Endothelial cell of umbilical vein (primary cell): ENCODE data around the gene NUDT3. TPM values are rescaled to one million over a fixed set of nuclear protein-coding genes. Genes with fewer than 3 reads are reported as not detected.
"Not testable (repeated sequence)": the region's sequence is repeated elsewhere in the genome, so short reads cannot be mapped to it uniquely, and the experiment has no call there.

ENCODE experiments used
- BruUV-seq: library from RNA; stranded (reverse); fragments of 400-500 nt; replicated peaks from 2 replicates; lab custom pipeline; 2021; lab: Mats Ljungman, UMichigan
- CTCF ChIA-PET: fragments of 300-600, 350-600 bp; sonication (Branson Sonifier 250); formaldehyde crosslinking; loops from one replicate; lab custom pipeline; 2021; ENCODE audit warnings: antibody characterized with exemption, inconsistent platforms; lab: Charles Lee
- POLR2A ChIA-PET: fragments of 300-600, 350-600 bp; sonication (Branson Sonifier 250); formaldehyde crosslinking; loops from one replicate; lab custom pipeline; 2021; ENCODE audit warnings: antibody characterized with exemption, inconsistent platforms; lab: Charles Lee
- DNase-seq: peaks from one replicate; pipeline ENCODE4 v3.0.0-alpha.2; 2011; ENCODE audit warnings: low read depth, low spot score
- FAIRE-seq: peaks from 2 replicates; lab custom pipeline; 2011; peaks lifted over from hg19 to GRCh38; lab: Jason Lieb, UNC
- H2AFZ ChIP-seq: 2 replicates; pipeline ENCODE4 v1.6.0; 2012; ENCODE audit warnings: low read depth, low read length, control low read depth, inconsistent platforms
- H3K27ac ChIP-seq: 2 replicates; pipeline ENCODE4 v1.5.1; 2011; ENCODE audit warnings: low read depth, mild to moderate bottlenecking, control low read depth, low read length, moderate library complexity; ENCODE audit not compliant: insufficient read depth
- H3K27me3 ChIP-seq, 2 experiments: 2 replicates each; pipeline versions ENCODE4 v1.6.0 to v1.6.1; 2011; ENCODE audit warnings: low read length in 2 of 2, mixed read lengths in 1 of 2; ENCODE audit not compliant: control insufficient read depth in 2 of 2, insufficient read depth in 2 of 2
- H3K36me3 ChIP-seq, 2 experiments: 2 replicates in 1 of 2; 3 replicates in 1 of 2; pipeline ENCODE4 v1.5.1; 2011; ENCODE audit warnings: low read length in 2 of 2, mild to moderate bottlenecking in 1 of 2, moderate library complexity in 1 of 2; ENCODE audit not compliant: control insufficient read depth in 2 of 2, insufficient read depth in 2 of 2; ENCODE audit errors: extremely low read depth in 1 of 2
- H3K4me1 ChIP-seq: 3 replicates; pipeline ENCODE4 v1.5.1; 2011; ENCODE audit warnings: mild to moderate bottlenecking, low read length; ENCODE audit not compliant: control insufficient read depth, insufficient read depth; ENCODE audit errors: extremely low read depth
- H3K4me2 ChIP-seq: 2 replicates; pipeline ENCODE4 v1.6.1; 2011; ENCODE audit warnings: low read length, control low read depth, mixed read lengths; ENCODE audit not compliant: insufficient read depth
- H3K4me3 ChIP-seq, 3 experiments: fragments of 200-600 bp in 1 of 3; sonication (generic), shearing (Covaris generic) in 1 of 3; replicated peaks in 1 of 3; 2 replicates each; pipeline ENCODE4 v1.5.1; 2011 to 2016; ENCODE audit warnings: control low read depth in 3 of 3, low read length in 3 of 3, mild to moderate bottlenecking in 2 of 3, inconsistent platforms in 1 of 3, low read depth in 1 of 3, moderate library complexity in 1 of 3; ENCODE audit not compliant: insufficient read depth in 1 of 3
- H3K79me2 ChIP-seq: 2 replicates; pipeline ENCODE4 v1.6.0; 2012; ENCODE audit warnings: low read length, inconsistent platforms; ENCODE audit not compliant: control insufficient read depth, insufficient read depth
- H3K9ac ChIP-seq: replicated peaks from 2 replicates; pipeline ENCODE3; 2011; ENCODE audit warnings: low read length, control low read depth; ENCODE audit not compliant: insufficient read depth; ENCODE audit errors: extremely low read depth
- H3K9me1 ChIP-seq: replicated peaks from 3 replicates; pipeline ENCODE4 v1.6.0; 2011; ENCODE audit warnings: mild to moderate bottlenecking, low read length; ENCODE audit not compliant: control insufficient read depth, insufficient read depth; ENCODE audit errors: extremely low read depth
- H3K9me3 ChIP-seq: replicated peaks from 2 replicates; pipeline ENCODE4 v1.5.1; 2012; ENCODE audit warnings: low read length, inconsistent platforms; ENCODE audit not compliant: control insufficient read depth, insufficient read depth
- H4K20me1 ChIP-seq: replicated peaks from 2 replicates; pipeline ENCODE3; 2011; ENCODE audit warnings: mild to moderate bottlenecking, low read length; ENCODE audit not compliant: control insufficient read depth, insufficient read depth; ENCODE audit errors: extremely low read depth
- CTCF ChIP-seq, 2 donors: IDR thresholded peaks; 1 replicate in 1 of 2; 2 replicates in 1 of 2; pipeline ENCODE4 v1.5.1; 2011; ENCODE audit warnings: low read length in 2 of 2, mild to moderate bottlenecking in 2 of 2, moderate library complexity in 2 of 2, control low read depth in 1 of 2, inconsistent platforms in 1 of 2, low read depth in 1 of 2; ENCODE audit not compliant: insufficient read depth in 1 of 2; ENCODE audit errors: extremely low read depth in 1 of 2
- EZH2 ChIP-seq: IDR thresholded peaks from 2 replicates; pipeline ENCODE4 v1.6.1; 2012; ENCODE audit warnings: borderline replicate concordance, low read depth, mild to moderate bottlenecking, moderate library complexity, low read length, inconsistent platforms; ENCODE audit not compliant: severe bottlenecking
- MAX ChIP-seq: IDR thresholded peaks from 2 replicates; pipeline ENCODE4 v1.6.1; 2011; ENCODE audit not compliant: insufficient read depth, insufficient read length
- POLR2A ChIP-seq: IDR thresholded peaks from 2 replicates; pipeline ENCODE4 v1.6.1; 2012; ENCODE audit warnings: low read depth, mild to moderate bottlenecking, control low read depth, low read length
- POLR2AphosphoS5 ChIP-seq: IDR thresholded peaks from 2 replicates; pipeline ENCODE4 v1.6.1; 2012; ENCODE audit warnings: low read depth, mild to moderate bottlenecking, control low read depth, low read length, moderate library complexity; ENCODE audit not compliant: insufficient read depth
- dilution Hi-C: fragments of 300-500 bp; cut with MboI; formaldehyde crosslinking; loops from one replicate; pipeline ENCODE4 v1.15.0; 2019; ENCODE audit warnings: low sequenced_read_pairs; ENCODE audit not compliant: extremely low pct_ligation_motif_present
- intact Hi-C: fragments of 100-400 bp; cut with micrococcal nuclease; formaldehyde crosslinking; loops from one replicate; pipeline ENCODE4 v1.10.0; 2022
- polyA plus RNA-seq, 4 experiments: library from polyadenylated mRNA; depleted of rRNA in 3 of 4; stranded (reverse) in 3 of 4; unstranded in 1 of 4; fragments of >200 nt; gene quantifications; 2 replicates each; pipeline versions ENCODE4 v1.2.1 to v1.2.3, GENCODE V29; 2011 to 2012; ENCODE audit warnings: missing spikeins in 1 of 4
- total RNA-seq: library from RNA; stranded (reverse); gene quantifications from 2 replicates; pipeline ENCODE4 v1.2.3, GENCODE V29; 2021

The NUDT3 gene
- total and polyA plus RNA-seq, 2 donors (not counting 3 experiments of a cell fraction or from before 2014, with no cell fraction given): 11.9 to 30.9 TPM

GRCh38 chr6:34377571-34377970, 14.9 kb downstream of the NUDT3 start:
- H3K9ac ChIP-seq, BruUV-seq, H3K4me2 ChIP-seq, H3K27me3 ChIP-seq, FAIRE-seq, H3K4me3 ChIP-seq, H4K20me1 ChIP-seq, H3K27ac ChIP-seq, H2AFZ ChIP-seq, H3K9me1 ChIP-seq, H3K36me3 ChIP-seq, POLR2A ChIA-PET, intact Hi-C loops, H3K9me3 ChIP-seq, DNase-seq, H3K4me1 ChIP-seq, dilution Hi-C loops: not testable (repeated sequence)
- H3K79me2 ChIP-seq: peaks cover 85% of the 10 kb centered on the region
- CTCF ChIA-PET: interaction anchor here (1.2 kb wide), 1 partner anchor 9 kb away, joined by 3 read pairs; no protein-coding TSS in a partner anchor

GRCh38 chr6:34375833-34376232, 16.6 kb downstream of the NUDT3 start:
- Histone ChIP-seq H3K9me1 (no peaks in the 10 kb centered on the region), H3K36me3 (no peaks in the 10 kb centered on the region), H3K9ac (no peak overlapping the region), H3K27ac (no peak overlapping the region), H3K4me2 (no peak overlapping the region), H3K9me3 (no peaks in the 10 kb centered on the region), H3K79me2 (peaks cover 75% of the 10 kb centered on the region), H3K4me3 (no peak overlapping the region), H3K27me3 (no peaks in the 10 kb centered on the region), H2AFZ (no peak overlapping the region), H3K4me1 (peaks cover 6% of the 10 kb centered on the region), H4K20me1 (peaks cover 3% of the 10 kb centered on the region)
- CTCF ChIA-PET: no interaction called here
- dilution Hi-C loops (no loop called here), intact Hi-C loops (no loop called here)
- FAIRE-seq (no peak), DNase-seq (no peak)
- no peak for TF ChIP-seq POLR2A
- no peak for TF ChIP-seq MAX
- no peak for TF ChIP-seq CTCF (IDR thresholded peaks at IDR 0.05; ENCODE audit: extremely low read depth in 1 of 2, insufficient read depth in 1 of 2, low read depth in 1 of 2, low read length in 2 of 2)
- no peak for TF ChIP-seq POLR2AphosphoS5
- no peak for TF ChIP-seq EZH2
- BruUV-seq: no TSS peak
- POLR2A ChIA-PET: no interaction called here
